CD4-positive, CD25-positive, alpha-beta regulatory T cell (primary cell): ENCODE measurements around the gene ASCC3. TPM values are rescaled to one million over a fixed set of nuclear protein-coding genes. Genes with fewer than 3 reads are reported as not detected.

ENCODE experiments used
- ATAC-seq, 2 donors: fragments of 150-1000 bp; cut with Tn5 transposase; one replicate each; pipeline ENCODE4 v1.10.0; 2021; ENCODE audit warnings: low read depth in 2 of 2, moderate number of reproducible peaks in 2 of 2, moderate library complexity in 1 of 2
- DNase-seq, 3 donors: peaks; one replicate each; pipeline versions ENCODE4 v3.0.0 to v3.0.0-alpha.2; 2012 to 2022; ENCODE audit warnings: mixed read lengths in 1 of 3
- H3K27ac ChIP-seq: one replicate; pipeline ENCODE4 v1.7.0; 2013; ENCODE audit warnings: mild to moderate bottlenecking, low read length; ENCODE audit not compliant: insufficient read depth, poor library complexity, severe bottlenecking
- H3K27me3 ChIP-seq: one replicate; pipeline ENCODE4 v1.7.0; 2013; ENCODE audit warnings: low read length; ENCODE audit not compliant: control insufficient read depth, insufficient read depth
- H3K36me3 ChIP-seq: one replicate; pipeline ENCODE4 v1.7.0; 2013; ENCODE audit warnings: mild to moderate bottlenecking, low read length, moderate library complexity; ENCODE audit not compliant: control insufficient read depth, insufficient read depth
- H3K4me1 ChIP-seq: 2 replicates; pipeline ENCODE4 v1.7.0; 2013; ENCODE audit warnings: mild to moderate bottlenecking, low read length; ENCODE audit not compliant: insufficient read depth, control insufficient read depth, poor library complexity, severe bottlenecking
- H3K4me3 ChIP-seq: one replicate; pipeline ENCODE4 v1.7.0; 2013; ENCODE audit warnings: low read depth, mild to moderate bottlenecking, low read length, moderate library complexity
- H3K9me3 ChIP-seq, 2 experiments: 1 replicate in 1 of 2; 2 replicates in 1 of 2; pipeline ENCODE4 v1.7.0; 2013; ENCODE audit warnings: low read length in 2 of 2, mild to moderate bottlenecking in 1 of 2, moderate library complexity in 1 of 2; ENCODE audit not compliant: control insufficient read depth in 2 of 2
- H3K27ac Mint-ChIP-seq, 3 donors: one replicate each; pipeline ENCODE4 v1.8.0; 2020 to 2022; ENCODE audit warnings: mild to moderate bottlenecking in 3 of 3, mixed read lengths in 3 of 3, moderate library complexity in 2 of 3
- H3K27me3 Mint-ChIP-seq: one replicate; pipeline ENCODE4 v1.8.0; 2022; ENCODE audit warnings: mild to moderate bottlenecking, mixed read lengths
- H3K36me3 Mint-ChIP-seq: one replicate; pipeline ENCODE4 v1.8.0; 2020; ENCODE audit warnings: mixed read lengths
- H3K4me1 Mint-ChIP-seq, 4 donors: one replicate each; pipeline ENCODE4 v1.8.0; 2020 to 2022; ENCODE audit warnings: mixed read lengths in 4 of 4, mild to moderate bottlenecking in 1 of 4
- H3K4me3 Mint-ChIP-seq, 4 donors: one replicate each; pipeline ENCODE4 v1.8.0; 2020 to 2022; ENCODE audit warnings: mild to moderate bottlenecking in 4 of 4, mixed read lengths in 4 of 4, moderate library complexity in 3 of 4
- H3K9me3 Mint-ChIP-seq, 7 donors: one replicate each; pipeline ENCODE4 v1.8.0; 2020 to 2022; ENCODE audit warnings: mixed read lengths in 7 of 7, mild to moderate bottlenecking in 3 of 7, moderate library complexity in 2 of 7
- polyA plus RNA-seq, 4 donors: library from polyadenylated mRNA; unstranded; fragments of 300-500 nt; fragmentation: Illumina TruSeq; gene quantifications; one replicate each; pipeline ENCODE4 v1.2.3, GENCODE V29; 2021
- total RNA-seq: library from RNA; stranded (reverse); gene quantifications from one replicate; pipeline ENCODE4 v1.2.3, GENCODE V29; 2022

ASCC3 gene
- total and polyA plus RNA-seq, 5 donors from 2014 or later, result 22.6 to 51.2 (median 29.2) TPM

- H3K36me3 Mint-ChIP-seq, result no peaks in the 10 kb centered on the region
- H3K4me3 ChIP-seq, result no peak overlapping the region
- peaks cover 8% of the 10 kb centered on the region for H3K27me3 ChIP-seq
- no peaks in the 10 kb centered on the region for H3K4me1 ChIP-seq
- ATAC-seq (no peak), DNase-seq (no peak)
- no peak overlapping the region for H3K27ac ChIP-seq
- H3K4me3 Mint-ChIP-seq, result no peak overlapping the region
- peaks cover 0 to 2% (median 0%) of the 10 kb centered on the region in 7 donors for H3K9me3 Mint-ChIP-seq
- no peaks in the 10 kb centered on the region for H3K9me3 ChIP-seq
- no peak overlapping the region for H3K27ac Mint-ChIP-seq
- H3K27me3 Mint-ChIP-seq, result peaks cover 41% of the 10 kb centered on the region
- no peaks in the 10 kb centered on the region for H3K36me3 ChIP-seq
- no peaks in the 10 kb centered on the region for H3K4me1 Mint-ChIP-seq
Observed at GRCh38 chr6:100488244-100488643, 392.9 kb downstream of the ASCC3 start.

- H3K27ac ChIP-seq, result no peak overlapping the region
Observed at GRCh38 chr6:100487638-100488037, 393.5 kb downstream of the ASCC3 start.

GRCh38 chr6:100485268-100485667, 395.9 kb downstream of the ASCC3 start:
- H3K4me3 ChIP-seq, result no peak overlapping the region
- no peaks in the 10 kb centered on the region for H3K36me3 Mint-ChIP-seq
- H3K27me3 ChIP-seq, result peaks cover 8% of the 10 kb centered on the region
- no peaks in the 10 kb centered on the region for H3K4me1 ChIP-seq
- DNase-seq (no peak), ATAC-seq (no peak)
- H3K27ac ChIP-seq, result no peak overlapping the region
- no peaks in the 10 kb centered on the region for H3K9me3 ChIP-seq
- peaks cover 23% of the 10 kb centered on the region for H3K27me3 Mint-ChIP-seq
- no peaks in the 10 kb centered on the region for H3K36me3 ChIP-seq
- H3K27ac Mint-ChIP-seq, result no peak overlapping the region
- H3K4me1 Mint-ChIP-seq, result no peaks in the 10 kb centered on the region
- H3K4me3 Mint-ChIP-seq, result no peak overlapping the region
- H3K9me3 Mint-ChIP-seq, result no peaks in the 10 kb centered on the region

More at GRCh38 chr6:100487638-100488037, 393.5 kb downstream of the ASCC3 start:
- Histone ChIP-seq H3K4me3 (no peak overlapping the region), H3K27me3 (peaks cover 8% of the 10 kb centered on the region), H3K36me3 (no peaks in the 10 kb centered on the region), H3K4me1 (no peaks in the 10 kb centered on the region), H3K9me3 (no peaks in the 10 kb centered on the region)
- Mint-ChIP-seq H3K27ac (no peak overlapping the region), H3K4me1 (no peaks in the 10 kb centered on the region), H3K4me3 (no peak overlapping the region), H3K9me3 (peaks cover 0 to 2% (median 0%) of the 10 kb centered on the region in 7 donors), H3K36me3 (no peaks in the 10 kb centered on the region), H3K27me3 (peaks cover 34% of the 10 kb centered on the region)
- DNase-seq (no peak), ATAC-seq (no peak)

- H3K27ac ChIP-seq, result no peak overlapping the region
- no peaks in the 10 kb centered on the region for H3K36me3 ChIP-seq
- Mint-ChIP-seq H3K36me3 (no peaks in the 10 kb centered on the region), H3K4me3 (no peak overlapping the region), H3K27ac (no peak overlapping the region), H3K27me3 (peaks cover 23% of the 10 kb centered on the region), H3K9me3 (no peaks in the 10 kb centered on the region), H3K4me1 (no peaks in the 10 kb centered on the region)
- no peak overlapping the region for H3K4me3 ChIP-seq
- H3K4me1 ChIP-seq, result no peaks in the 10 kb centered on the region
- H3K9me3 ChIP-seq, result no peaks in the 10 kb centered on the region
- H3K27me3 ChIP-seq, result peaks cover 8% of the 10 kb centered on the region
- no peak for DNase-seq
- ATAC-seq, result no peak
Observed at GRCh38 chr6:100484474-100484873, 396.7 kb downstream of the ASCC3 start.

GRCh38 chr6:100482698-100483097, 398.4 kb downstream of the ASCC3 start:
- peaks cover 19% of the 10 kb centered on the region for H3K27me3 Mint-ChIP-seq
- no peaks in the 10 kb centered on the region for H3K36me3 Mint-ChIP-seq
- H3K27ac ChIP-seq, result no peak overlapping the region
- ATAC-seq (no peak), DNase-seq (no peak)
- H3K4me1 ChIP-seq, result no peaks in the 10 kb centered on the region
- no peak overlapping the region for H3K4me3 Mint-ChIP-seq
- peaks cover 4% of the 10 kb centered on the region for H3K27me3 ChIP-seq
- no peak overlapping the region for H3K4me3 ChIP-seq
- no peaks in the 10 kb centered on the region for H3K9me3 ChIP-seq
- no peaks in the 10 kb centered on the region for H3K4me1 Mint-ChIP-seq
- no peak overlapping the region for H3K27ac Mint-ChIP-seq
- no peaks in the 10 kb centered on the region for H3K36me3 ChIP-seq
- H3K9me3 Mint-ChIP-seq, result no peaks in the 10 kb centered on the region

- Histone ChIP-seq H3K36me3 (no peaks in the 10 kb centered on the region), H3K27ac (no peak overlapping the region), H3K4me1 (no peaks in the 10 kb centered on the region), H3K4me3 (no peak overlapping the region), H3K9me3 (no peaks in the 10 kb centered on the region), H3K27me3 (no peaks in the 10 kb centered on the region)
- DNase-seq (peak in 1 of 3 donors; percentile 42), ATAC-seq (no peak)
- H3K27me3 Mint-ChIP-seq, result peaks cover 5% of the 10 kb centered on the region
- no peaks in the 10 kb centered on the region for H3K9me3 Mint-ChIP-seq
- H3K27ac Mint-ChIP-seq, result no peak overlapping the region
- H3K4me1 Mint-ChIP-seq, result peaks cover 0 to 9% (median 0%) of the 10 kb centered on the region in 4 donors
- H3K36me3 Mint-ChIP-seq, result no peaks in the 10 kb centered on the region
- no peak overlapping the region for H3K4me3 Mint-ChIP-seq
Observed at GRCh38 chr6:100479179-100480035, 401.7 kb downstream of the ASCC3 start.

- Histone ChIP-seq H3K27me3 (peaks cover 13% of the 10 kb centered on the region), H3K9me3 (no peaks in the 10 kb centered on the region), H3K4me1 (no peaks in the 10 kb centered on the region), H3K36me3 (no peaks in the 10 kb centered on the region), H3K4me3 (peak overlapping the region; percentile 17), H3K27ac (no peak overlapping the region)
- H3K36me3 Mint-ChIP-seq, result no peaks in the 10 kb centered on the region
- H3K27me3 Mint-ChIP-seq, result peaks cover 12% of the 10 kb centered on the region
- H3K9me3 Mint-ChIP-seq, result peaks cover 0 to 1% (median 0%) of the 10 kb centered on the region in 7 donors
- peaks cover 0 to 13% (median 2%) of the 10 kb centered on the region in 4 donors for H3K4me1 Mint-ChIP-seq
- no peak for ATAC-seq
- DNase-seq, result no peak
- no peak overlapping the region for H3K27ac Mint-ChIP-seq
- H3K4me3 Mint-ChIP-seq, result peak overlapping the region in 2 of 4 donors; percentile 16 to 52
Observed at GRCh38 chr6:100475554-100476320, 405.4 kb downstream of the ASCC3 start.
